22Rv1 (cell line): ENCODE results near the gene ERVV-1.
A peak's percentile ranks its signal among the peaks of the same experiment; 100 is the strongest.

Experiments
- CTCF ChIP-seq: fragments of 450-650 bp; IDR thresholded peaks from 2 replicates; pipeline ENCODE4 v1.5.1; 2017; ENCODE audit warnings: mild to moderate bottlenecking
- ZFX ChIP-seq: fragments of 450-650 bp; IDR thresholded peaks from 2 replicates; pipeline ENCODE4 v1.6.1; 2017; ENCODE audit warnings: antibody characterized with exemption, borderline replicate concordance

DNA sequence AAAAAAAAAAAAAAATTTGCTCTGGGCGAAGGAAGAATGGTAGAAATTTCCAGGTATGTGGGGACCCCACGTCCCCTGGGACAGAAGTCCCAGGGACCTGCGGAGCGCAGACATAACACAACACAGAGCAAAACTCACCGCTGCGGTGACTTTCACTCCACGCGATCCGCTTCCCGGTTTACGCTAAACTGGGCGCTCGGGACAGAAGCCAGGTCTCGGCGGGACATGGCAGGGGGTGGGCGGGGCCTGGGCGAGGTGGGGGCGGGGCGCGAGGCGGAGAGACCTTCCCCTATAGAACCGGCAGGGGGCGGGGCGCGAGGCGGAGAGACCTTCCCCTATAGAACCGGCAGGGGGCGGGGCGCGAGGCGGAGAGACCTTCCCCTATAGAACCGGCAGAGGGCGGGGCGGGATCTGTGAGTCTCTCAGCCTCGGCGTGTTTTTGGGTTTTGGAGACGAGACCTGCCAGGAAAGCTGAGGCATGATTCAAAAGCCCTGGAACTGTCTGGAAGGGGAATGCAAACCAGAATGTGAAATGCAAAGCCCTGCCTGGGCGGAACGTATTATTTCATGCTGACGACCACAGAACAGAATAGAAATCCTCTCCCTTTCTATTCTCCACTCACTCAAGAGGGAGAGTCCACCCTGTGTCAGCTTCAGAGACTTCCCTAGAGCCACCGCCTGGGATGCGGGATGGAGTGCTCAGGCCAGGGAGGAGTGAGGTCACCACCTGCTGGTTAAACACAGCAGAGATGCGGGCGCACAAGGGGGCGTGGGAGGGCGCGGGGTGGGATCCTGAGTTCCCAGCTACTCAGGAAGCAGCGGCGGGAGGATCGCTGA lies 20.2 kb upstream of the ERVV-1 start:
- TF ChIP-seq CTCF (peak; percentile 64), ZFX (no peak)
